CMK (cell line): Measurements from ENCODE around the gene HELZ2.

Source experiments
- DNase-seq: peaks from one replicate; pipeline ENCODE4 v3.0.0-alpha.2; 2010; ENCODE audit warnings: low read depth

HELZ2 gene

GRCh38 chr20:63539092-63539430 is 35.0 kb downstream of the HELZ2 start:
- DNase-seq = no peak

- DNase-seq = no peak
Observed at GRCh38 chr20:63538204-63539091, 35.6 kb downstream of the HELZ2 start.

- peak; percentile 98 for DNase-seq
Observed at GRCh38 chr20:63537525-63538203, 36.4 kb downstream of the HELZ2 start.

GRCh38 chr20:63536997-63537524 is 37.0 kb downstream of the HELZ2 start, which contains the start of gene PTK6:
PTK6 (minus strand) TSS chr20:63537376; CDS start chr20:63537314, 62 bp downstream.
- no peak for DNase-seq

GRCh38 chr20:63536241-63536977 is 37.6 kb downstream of the HELZ2 start:
- DNase-seq = no peak

GRCh38 chr20:63534831-63535651 is 39.0 kb downstream of the HELZ2 start:
- DNase-seq = no peak

GRCh38 chr20:63534427-63534830 is 39.6 kb downstream of the HELZ2 start:
- no peak for DNase-seq

- DNase-seq = no peak
Observed at GRCh38 chr20:63533871-63534393, 40.1 kb downstream of the HELZ2 start.

GRCh38 chr20:63533388-63533787 is 40.7 kb downstream of the HELZ2 start:
- no peak for DNase-seq

- DNase-seq = no peak
Observed at GRCh38 chr20:63532449-63532971, 41.5 kb downstream of the HELZ2 start.

- DNase-seq = no peak
Observed at GRCh38 chr20:63531686-63532448, 42.2 kb downstream of the HELZ2 start.

GRCh38 chr20:63530788-63531160 is 43.3 kb downstream of the HELZ2 start:
- DNase-seq = no peak

GRCh38 chr20:63529861-63530787 is 43.9 kb downstream of the HELZ2 start:
- DNase-seq = no peak

- DNase-seq = no peak
Observed at GRCh38 chr20:63529180-63529860, 44.7 kb downstream of the HELZ2 start.

GRCh38 chr20:63527184-63527583 is 46.9 kb downstream of the HELZ2 start:
- no peak for DNase-seq

GRCh38 chr20:63525971-63526370 is 48.1 kb downstream of the HELZ2 start:
- DNase-seq = no peak

- DNase-seq = no peak
Observed at GRCh38 chr20:63525185-63525584, 48.9 kb downstream of the HELZ2 start.
